A549 (cell line): ENCODE results near the gene TMEM176B. TPM values are rescaled to one million over a fixed set of nuclear protein-coding genes. Genes with fewer than 3 reads are reported as not detected.

Experiments
- ATAC-seq, 2 experiments: fragments of 200-7000 bp in 1 of 2; fragments of >200 bp in 1 of 2; cut with Nextera tagmentation in 1 of 2; cut with Tn5 transposase in 1 of 2; 3 replicates each; pipeline versions ENCODE4 v1.8.0 to v1.9.1; 2018 to 2020; ENCODE audit warnings: mild to moderate bottlenecking in 1 of 2, moderate library complexity in 1 of 2
- CTCF ChIA-PET: fragments of 300-600 bp; sonication (Branson Sonifier 250); formaldehyde crosslinking; extraction: SDS; loops from one replicate; lab custom pipeline; 2021; ENCODE audit warnings: antibody characterized with exemption, inconsistent platforms; lab: Yijun Ruan, JAX
- POLR2A ChIA-PET: fragments of 350-600 bp; formaldehyde crosslinking; extraction: SDS; loops from one replicate; lab custom pipeline; 2021; ENCODE audit warnings: antibody characterized with exemption, inconsistent platforms; lab: Yijun Ruan, JAX
- DNase-seq, 2 experiments: peaks; one replicate each; pipeline versions ENCODE4 v3.0.0 to v3.0.0-alpha.2; 2011 to 2016; ENCODE audit warnings: low read depth in 1 of 2, low spot score in 1 of 2
- FAIRE-seq: peaks from 2 replicates; lab custom pipeline; 2011; peaks lifted over from hg19 to GRCh38; lab: Jason Lieb, UNC
- H3K27ac ChIP-seq, 2 experiments: fragments of >200 bp; sonication (Bioruptor Twin); formaldehyde crosslinking; 3 replicates each; pipeline ENCODE4 v1.5.1; 2016 to 2017
- H3K4me1 ChIP-seq: fragments of >200 bp; sonication (Bioruptor Twin); formaldehyde crosslinking; 3 replicates; pipeline ENCODE4 v1.6.1; 2016
- H3K4me2 ChIP-seq: fragments of >200 bp; sonication (Bioruptor Twin); formaldehyde crosslinking; 3 replicates; pipeline ENCODE4 v1.6.1; 2016
- H3K4me3 ChIP-seq: fragments of >200 bp; sonication (Bioruptor Twin); formaldehyde crosslinking; 3 replicates; pipeline ENCODE4 v1.5.1; 2016
- H3K9me3 ChIP-seq: fragments of >200 bp; sonication (Bioruptor Twin); formaldehyde crosslinking; 3 replicates; pipeline ENCODE4 v1.6.1; 2016
- ATOH8 ChIP-seq: fragments of 250-450 bp; sonication (Bioruptor Pico); IDR thresholded peaks from 2 replicates; pipeline ENCODE4 v1.5.0; 2020; ENCODE audit warnings: low read depth, mild to moderate bottlenecking, moderate library complexity
- BHLHE40 ChIP-seq: IDR thresholded peaks from 2 replicates; pipeline ENCODE4 v1.6.1; 2012; ENCODE audit warnings: low read depth, low read length, inconsistent platforms
- CHD2 ChIP-seq: fragments of 150-350 bp; IDR thresholded peaks from 2 replicates; pipeline ENCODE4 v1.6.1; 2014; ENCODE audit warnings: low read length; ENCODE audit not compliant: partially characterized antibody
- E2F6 ChIP-seq: IDR thresholded peaks from 2 replicates; pipeline ENCODE4 v1.6.1; 2012; ENCODE audit warnings: low read depth, borderline replicate concordance
- EP300 ChIP-seq, 2 experiments: fragments of >200 bp; sonication (Bioruptor Twin); formaldehyde crosslinking; IDR thresholded peaks; 2 replicates in 1 of 2; 3 replicates in 1 of 2; pipeline ENCODE4 v1.6.1; 2016 to 2017
- FOSL2 ChIP-seq, 2 experiments: fragments of 450-650 bp in 1 of 2; fragments of >200 bp in 1 of 2; sonication (Bioruptor Twin) in 1 of 2; formaldehyde crosslinking; IDR thresholded peaks; 2 replicates each; pipeline versions ENCODE4 v1.5.0 to v1.6.1; 2016 to 2020; ENCODE audit warnings: mild to moderate bottlenecking in 1 of 2, moderate library complexity in 1 of 2
- HES2 ChIP-seq: fragments of >200 bp; sonication (Bioruptor Twin); formaldehyde crosslinking; IDR thresholded peaks from 2 replicates; pipeline ENCODE4 v1.6.1; 2016
- KDM5A ChIP-seq: fragments of 200-600 bp; sonication (generic); IDR thresholded peaks from 2 replicates; pipeline ENCODE4 v1.6.1; 2016; ENCODE audit warnings: antibody characterized with exemption, mild to moderate bottlenecking
- MAFK ChIP-seq: fragments of 450-650 bp; IDR thresholded peaks from 2 replicates; pipeline ENCODE4 v1.6.1; 2014; ENCODE audit not compliant: partially characterized antibody
- MAX ChIP-seq: IDR thresholded peaks from 2 replicates; pipeline ENCODE4 v1.6.1; 2012
- MAZ ChIP-seq: fragments of 150-350 bp; IDR thresholded peaks from 2 replicates; pipeline ENCODE4 v1.6.1; 2014; ENCODE audit warnings: antibody characterized with exemption, low read depth, low read length, borderline replicate concordance
- NR3C1 ChIP-seq: fragments of >200 bp; sonication (Bioruptor Twin); formaldehyde crosslinking; IDR thresholded peaks from 3 replicates; pipeline ENCODE4 v1.6.1; 2017
- PBX3 ChIP-seq: IDR thresholded peaks from 2 replicates; pipeline ENCODE4 v1.6.1; 2012
- RFX5 ChIP-seq: fragments of 450-650 bp; IDR thresholded peaks from 2 replicates; pipeline ENCODE4 v1.7.1; 2014; ENCODE audit warnings: antibody characterized with exemption, mild to moderate bottlenecking, moderate library complexity
- TFCP2L1 ChIP-seq: fragments of 250-450 bp; sonication (Bioruptor Pico); IDR thresholded peaks from 2 replicates; pipeline ENCODE4 v1.5.0; 2021; ENCODE audit warnings: mild to moderate bottlenecking
- ZNF302 ChIP-seq: fragments of 250-450 bp; sonication (Bioruptor Pico); IDR thresholded peaks from 2 replicates; pipeline ENCODE4 v1.9.0; 2021; ENCODE audit warnings: inconsistent platforms, mild to moderate bottlenecking, moderate library complexity
- WGBS: methylation state at CpG from one replicate; pipeline ENCODE4 v1.1.6; 2017; ENCODE audit errors: missing lambda C conversion rate; 5-methylcytosine and 5-hydroxymethylcytosine counted together
- polyA plus RNA-seq, 4 experiments: library from polyadenylated mRNA; depleted of rRNA in 3 of 4; stranded (reverse); fragments of >200 nt; fragmentation: RNase III in 1 of 4; extraction: RNeasy Plus Mini Kit Qiagen cat#74134 plus additional on column Dnase treatment in 1 of 4; gene quantifications; 2 replicates in 3 of 4; 3 replicates in 1 of 4; pipeline ENCODE4 v1.2.3, GENCODE V29; 2011 to 2017

Gene TMEM176B
- polyA plus RNA-seq, 2 of the 4 experiments (the other 2 are of a cell fraction), result 0.10 TPM; not detected in 1

- TF ChIP-seq CHD2 (no peak), MAFK (no peak), E2F6 (no peak), ZNF302 (CRISPR knock-in tag) (no peak), NR3C1 (no peak), KDM5A (no peak), RFX5 (no peak), BHLHE40 (no peak), HES2 (no peak), TFCP2L1 (CRISPR knock-in tag) (no peak), EP300 (IDR thresholded peaks at IDR 0.05) (no peak), ATOH8 (no peak), MAZ (no peak), MAX (no peak)
- Histone ChIP-seq H3K27ac (no peak overlapping the region), H3K4me2 (no peak overlapping the region), H3K4me3 (no peak overlapping the region), H3K4me1 (no peaks in the 10 kb centered on the region), H3K9me3 (no peaks in the 10 kb centered on the region)
- ChIA-PET POLR2A (no interaction called here), CTCF (no interaction called here)
- FAIRE-seq (no peak), DNase-seq (no peak), ATAC-seq (no peak)
- 23% methylated on average over 6 of the region's 6 CpGs for WGBS
These were observed 26.1 kb upstream of the TMEM176B start for GRCh38 chr7:150826061-150826849.

GRCh38 chr7:150824379-150825177 lies 24.4 kb upstream of the TMEM176B start:
- no peak for FAIRE-seq
- 44% methylated on average over 17 of the region's 20 CpGs for WGBS
- peak in 1 of 2 experiments; percentile 37 for DNase-seq

More at GRCh38 chr7:150824379-150825177, 24.4 kb upstream of the TMEM176B start:
- peak in 1 of 2 experiments; percentile 86; a peak in 3 of 6 replicates for ATAC-seq
- CTCF ChIA-PET, result no interaction called here
- Histone ChIP-seq H3K9me3 (no peaks in the 10 kb centered on the region), H3K4me1 (no peaks in the 10 kb centered on the region), H3K27ac (no peak overlapping the region), H3K4me2 (no peak overlapping the region), H3K4me3 (no peak overlapping the region)
- POLR2A ChIA-PET, result no interaction called here
- TF ChIP-seq MAZ, result no peak
- peak; percentile 54; the same call in 1 of the 2 replicates for TF ChIP-seq PBX3
- no peak for TF ChIP-seq BHLHE40
- TF ChIP-seq FOSL2 (IDR thresholded peaks at IDR 0.05), result no peak
- no peak for TF ChIP-seq FOSL2 (CRISPR knock-in tag; IDR thresholded peaks at IDR 0.05)
